Loucy (cell line): ENCODE results near the gene NRIP1.

Experiments
- EZH2phosphoT487 ChIP-seq: fragments of 200-600 bp; IDR thresholded peaks from 2 replicates; pipeline ENCODE4 v1.6.1; 2018; ENCODE audit warnings: antibody characterized with exemption, mild to moderate bottlenecking, moderate library complexity, borderline replicate concordance
- TF ChIP-seq, protein P1 (sequence below): fragments of 200-600 bp; sonication (generic); conservative IDR thresholded peaks from 2 replicates; pipeline ENCODE4 v1.5.1; 2014; ENCODE audit warnings: mild to moderate bottlenecking, antibody characterized with exemption, low read length

DNA sequence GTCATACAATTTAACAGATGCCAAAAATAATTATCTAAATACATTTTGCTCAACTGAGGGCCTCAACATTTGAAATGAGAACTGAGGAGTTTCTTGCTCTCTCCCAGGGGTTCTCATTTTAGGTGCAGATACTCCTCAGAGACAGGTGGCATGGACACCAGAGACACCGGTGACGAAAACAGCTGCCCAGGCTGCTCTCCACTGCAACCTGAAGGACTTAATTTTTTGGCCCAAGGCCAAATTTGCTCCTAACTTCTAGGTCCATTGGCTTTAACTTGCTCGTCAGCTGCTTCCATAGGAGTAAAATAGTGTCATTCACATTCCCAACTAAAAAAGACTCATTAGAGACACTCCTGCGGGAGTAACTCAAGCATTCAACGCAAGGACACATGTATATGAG, 87.0 kb downstream of the NRIP1 start:
- TF ChIP-seq, protein P1, sequence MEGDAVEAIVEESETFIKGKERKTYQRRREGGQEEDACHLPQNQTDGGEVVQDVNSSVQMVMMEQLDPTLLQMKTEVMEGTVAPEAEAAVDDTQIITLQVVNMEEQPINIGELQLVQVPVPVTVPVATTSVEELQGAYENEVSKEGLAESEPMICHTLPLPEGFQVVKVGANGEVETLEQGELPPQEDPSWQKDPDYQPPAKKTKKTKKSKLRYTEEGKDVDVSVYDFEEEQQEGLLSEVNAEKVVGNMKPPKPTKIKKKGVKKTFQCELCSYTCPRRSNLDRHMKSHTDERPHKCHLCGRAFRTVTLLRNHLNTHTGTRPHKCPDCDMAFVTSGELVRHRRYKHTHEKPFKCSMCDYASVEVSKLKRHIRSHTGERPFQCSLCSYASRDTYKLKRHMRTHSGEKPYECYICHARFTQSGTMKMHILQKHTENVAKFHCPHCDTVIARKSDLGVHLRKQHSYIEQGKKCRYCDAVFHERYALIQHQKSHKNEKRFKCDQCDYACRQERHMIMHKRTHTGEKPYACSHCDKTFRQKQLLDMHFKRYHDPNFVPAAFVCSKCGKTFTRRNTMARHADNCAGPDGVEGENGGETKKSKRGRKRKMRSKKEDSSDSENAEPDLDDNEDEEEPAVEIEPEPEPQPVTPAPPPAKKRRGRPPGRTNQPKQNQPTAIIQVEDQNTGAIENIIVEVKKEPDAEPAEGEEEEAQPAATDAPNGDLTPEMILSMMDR, result no peak
- no peak for TF ChIP-seq EZH2phosphoT487
